ENCODE data around the gene DCC. TPM values are rescaled to one million over a fixed set of nuclear protein-coding genes. Genes with fewer than 3 reads are reported as not detected.

Gene DCC
- total RNA-seq, 1 experiment from 2014 or later, result 0.72 TPM

DNA sequence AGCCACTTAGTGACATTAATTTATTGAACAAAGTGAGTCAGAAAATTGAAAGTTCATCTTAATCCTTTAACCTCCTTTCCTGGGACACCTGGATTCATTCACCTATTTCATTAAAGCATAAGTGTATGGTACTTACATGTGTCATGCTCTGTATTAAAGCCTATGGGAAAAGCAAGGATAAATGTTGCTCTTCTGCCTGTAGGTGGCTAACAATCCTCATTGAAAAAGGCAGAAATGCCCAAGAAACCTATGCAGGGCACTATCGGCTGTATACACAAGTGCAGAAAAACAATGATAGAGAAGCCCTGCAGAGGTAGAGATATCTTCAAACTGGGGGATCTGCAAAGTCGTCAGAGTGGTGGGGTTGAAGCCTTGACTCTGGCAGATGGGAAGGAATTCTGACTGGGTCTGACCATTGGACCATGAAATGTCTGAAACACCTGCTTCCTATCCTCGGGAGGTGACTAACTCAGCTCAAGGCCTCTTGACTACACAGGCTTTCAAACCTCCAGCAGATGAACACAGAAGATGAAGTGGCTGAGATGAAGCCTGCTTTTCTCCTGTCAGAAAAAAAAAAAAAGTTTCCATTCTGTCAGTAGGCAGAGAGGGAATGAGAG is 83.1 kb downstream of the DCC start:
- TF ChIP-seq TP53 (CRISPR knock-in tag; IDR thresholded peaks at IDR 0.05) (no peak), FOXK1 (CRISPR knock-in tag; IDR thresholded peaks at IDR 0.05) (no peak), NR3C1 (CRISPR knock-in tag; conservative IDR thresholded peaks at IDR 0.05; ENCODE audit: low read depth) (no peak), GRHL2 (CRISPR knock-in tag; IDR thresholded peaks at IDR 0.05; ENCODE audit: insufficient replicate concordance, severe bottlenecking) (no peak), NFYB (CRISPR knock-in tag; conservative IDR thresholded peaks at IDR 0.05; ENCODE audit: low read depth) (no peak), ZNF121 (CRISPR knock-in tag; IDR thresholded peaks at IDR 0.05) (no peak), RELA (CRISPR knock-in tag; IDR thresholded peaks at IDR 0.05; ENCODE audit: borderline replicate concordance) (no peak), CREM (CRISPR knock-in tag; IDR thresholded peaks at IDR 0.05) (no peak), ELF4 (CRISPR knock-in tag; IDR thresholded peaks at IDR 0.05; ENCODE audit: low read depth) (no peak), ZNF263 (CRISPR knock-in tag; IDR thresholded peaks at IDR 0.05; ENCODE audit: low read depth) (no peak)
- TF ChIP-seq, protein P1, sequence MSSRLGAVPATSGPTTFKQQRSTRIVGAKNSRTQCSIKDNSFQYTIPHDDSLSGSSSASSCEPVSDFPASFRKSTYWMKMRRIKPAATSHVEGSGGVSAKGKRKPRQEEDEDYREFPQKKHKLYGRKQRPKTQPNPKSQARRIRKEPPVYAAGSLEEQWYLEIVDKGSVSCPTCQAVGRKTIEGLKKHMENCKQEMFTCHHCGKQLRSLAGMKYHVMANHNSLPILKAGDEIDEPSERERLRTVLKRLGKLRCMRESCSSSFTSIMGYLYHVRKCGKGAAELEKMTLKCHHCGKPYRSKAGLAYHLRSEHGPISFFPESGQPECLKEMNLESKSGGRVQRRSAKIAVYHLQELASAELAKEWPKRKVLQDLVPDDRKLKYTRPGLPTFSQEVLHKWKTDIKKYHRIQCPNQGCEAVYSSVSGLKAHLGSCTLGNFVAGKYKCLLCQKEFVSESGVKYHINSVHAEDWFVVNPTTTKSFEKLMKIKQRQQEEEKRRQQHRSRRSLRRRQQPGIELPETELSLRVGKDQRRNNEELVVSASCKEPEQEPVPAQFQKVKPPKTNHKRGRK (CRISPR knock-in tag; IDR thresholded peaks at IDR 0.05; ENCODE audit: borderline replicate concordance), result no peak
- TF ChIP-seq, protein P2, sequence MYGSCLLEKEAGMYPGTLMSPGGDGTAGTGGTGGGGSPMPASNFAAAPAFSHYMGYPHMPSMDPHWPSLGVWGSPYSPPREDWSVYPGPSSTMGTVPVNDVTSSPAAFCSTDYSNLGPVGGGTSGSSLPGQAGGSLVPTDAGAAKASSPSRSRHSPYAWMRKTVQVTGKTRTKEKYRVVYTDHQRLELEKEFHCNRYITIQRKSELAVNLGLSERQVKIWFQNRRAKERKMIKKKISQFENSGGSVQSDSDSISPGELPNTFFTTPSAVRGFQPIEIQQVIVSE (CRISPR knock-in tag; IDR thresholded peaks at IDR 0.05; ENCODE audit: borderline replicate concordance), result no peak
- TF ChIP-seq, protein P3, sequence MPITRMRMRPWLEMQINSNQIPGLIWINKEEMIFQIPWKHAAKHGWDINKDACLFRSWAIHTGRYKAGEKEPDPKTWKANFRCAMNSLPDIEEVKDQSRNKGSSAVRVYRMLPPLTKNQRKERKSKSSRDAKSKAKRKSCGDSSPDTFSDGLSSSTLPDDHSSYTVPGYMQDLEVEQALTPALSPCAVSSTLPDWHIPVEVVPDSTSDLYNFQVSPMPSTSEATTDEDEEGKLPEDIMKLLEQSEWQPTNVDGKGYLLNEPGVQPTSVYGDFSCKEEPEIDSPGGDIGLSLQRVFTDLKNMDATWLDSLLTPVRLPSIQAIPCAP (CRISPR knock-in tag; IDR thresholded peaks at IDR 0.05), result no peak
- TF ChIP-seq, protein P4, sequence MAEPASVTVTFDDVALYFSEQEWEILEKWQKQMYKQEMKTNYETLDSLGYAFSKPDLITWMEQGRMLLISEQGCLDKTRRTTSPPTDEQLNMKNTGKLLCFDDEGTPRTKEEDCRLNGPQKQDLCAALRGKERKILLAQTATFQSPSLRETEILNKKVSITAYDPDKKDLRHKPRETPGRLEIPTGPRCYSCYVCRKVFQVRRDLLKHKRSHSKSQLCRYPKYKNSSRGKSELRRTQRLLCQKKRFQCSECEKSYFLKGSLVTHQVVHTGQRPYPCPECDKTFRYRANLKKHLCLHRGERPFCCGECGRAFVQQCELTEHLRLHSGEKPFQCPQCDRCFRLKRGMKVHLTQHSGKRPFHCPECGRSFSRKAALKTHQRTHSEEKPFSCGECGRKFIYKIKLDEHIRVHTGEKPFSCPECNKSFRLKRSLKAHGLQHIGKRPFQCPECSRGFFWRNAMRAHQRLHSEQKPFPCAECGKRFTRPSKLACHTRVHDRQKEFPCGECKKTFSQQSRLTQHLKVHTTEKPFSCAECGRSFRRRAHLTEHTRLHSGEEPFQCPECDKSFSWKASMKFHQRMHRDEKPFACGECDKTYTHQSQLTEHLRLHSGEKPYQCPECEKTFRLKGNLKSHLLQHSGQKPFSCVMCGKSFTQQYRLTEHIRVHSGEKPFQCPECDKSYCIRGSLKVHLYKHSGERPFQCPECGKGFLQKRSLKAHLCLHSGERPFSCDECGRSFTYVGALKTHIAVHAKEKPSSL (CRISPR knock-in tag; conservative IDR thresholded peaks at IDR 0.05), result no peak
- TF ChIP-seq, protein P5, sequence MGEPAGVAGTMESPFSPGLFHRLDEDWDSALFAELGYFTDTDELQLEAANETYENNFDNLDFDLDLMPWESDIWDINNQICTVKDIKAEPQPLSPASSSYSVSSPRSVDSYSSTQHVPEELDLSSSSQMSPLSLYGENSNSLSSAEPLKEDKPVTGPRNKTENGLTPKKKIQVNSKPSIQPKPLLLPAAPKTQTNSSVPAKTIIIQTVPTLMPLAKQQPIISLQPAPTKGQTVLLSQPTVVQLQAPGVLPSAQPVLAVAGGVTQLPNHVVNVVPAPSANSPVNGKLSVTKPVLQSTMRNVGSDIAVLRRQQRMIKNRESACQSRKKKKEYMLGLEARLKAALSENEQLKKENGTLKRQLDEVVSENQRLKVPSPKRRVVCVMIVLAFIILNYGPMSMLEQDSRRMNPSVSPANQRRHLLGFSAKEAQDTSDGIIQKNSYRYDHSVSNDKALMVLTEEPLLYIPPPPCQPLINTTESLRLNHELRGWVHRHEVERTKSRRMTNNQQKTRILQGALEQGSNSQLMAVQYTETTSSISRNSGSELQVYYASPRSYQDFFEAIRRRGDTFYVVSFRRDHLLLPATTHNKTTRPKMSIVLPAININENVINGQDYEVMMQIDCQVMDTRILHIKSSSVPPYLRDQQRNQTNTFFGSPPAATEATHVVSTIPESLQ (CRISPR knock-in tag; IDR thresholded peaks at IDR 0.05), result no peak
- TF ChIP-seq, protein P6, sequence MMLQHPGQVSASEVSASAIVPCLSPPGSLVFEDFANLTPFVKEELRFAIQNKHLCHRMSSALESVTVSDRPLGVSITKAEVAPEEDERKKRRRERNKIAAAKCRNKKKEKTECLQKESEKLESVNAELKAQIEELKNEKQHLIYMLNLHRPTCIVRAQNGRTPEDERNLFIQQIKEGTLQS (CRISPR knock-in tag; conservative IDR thresholded peaks at IDR 0.05), result no peak
- TF ChIP-seq, protein P7, sequence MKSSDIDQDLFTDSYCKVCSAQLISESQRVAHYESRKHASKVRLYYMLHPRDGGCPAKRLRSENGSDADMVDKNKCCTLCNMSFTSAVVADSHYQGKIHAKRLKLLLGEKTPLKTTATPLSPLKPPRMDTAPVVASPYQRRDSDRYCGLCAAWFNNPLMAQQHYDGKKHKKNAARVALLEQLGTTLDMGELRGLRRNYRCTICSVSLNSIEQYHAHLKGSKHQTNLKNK (CRISPR knock-in tag; IDR thresholded peaks at IDR 0.05), result no peak
- ATAC-seq (peak; percentile 62), DNase-seq (ENCODE audit: low spot score) (no peak)
- CTCF ChIA-PET, result no interaction called here
- no peaks in the 10 kb centered on the region for H3K27me3 Mint-ChIP-seq (ENCODE audit: low read depth)
- no peaks in the 10 kb centered on the region for H3K36me3 Mint-ChIP-seq
- no peak overlapping the region for H3K4me3 Mint-ChIP-seq
- H3K4me1 Mint-ChIP-seq, result no peaks in the 10 kb centered on the region
- no peak overlapping the region for H3K27ac Mint-ChIP-seq
- peaks cover 2% of the 10 kb centered on the region; the same call in 1 of the 2 replicates for H3K9me3 Mint-ChIP-seq
- POLR2A ChIA-PET, result interaction anchor here (0.7 kb wide), 1 partner anchor 9 kb away, joined by 3 read pairs; no protein-coding TSS in a partner anchor
